Activated T-helper 1 cell treated with anti-CD3 and anti-CD28 coated beads, Interleukin-2, amount 50 U/mL, for 16 hours (primary cell): ENCODE results near the gene ASB13.

Experiments
- DNase-seq, 2 donors: peaks; one replicate each; pipeline ENCODE4 v3.0.0-alpha.2; 2020; ENCODE audit warnings: low read depth in 1 of 2, low spot score in 1 of 2

Gene ASB13, protein sequence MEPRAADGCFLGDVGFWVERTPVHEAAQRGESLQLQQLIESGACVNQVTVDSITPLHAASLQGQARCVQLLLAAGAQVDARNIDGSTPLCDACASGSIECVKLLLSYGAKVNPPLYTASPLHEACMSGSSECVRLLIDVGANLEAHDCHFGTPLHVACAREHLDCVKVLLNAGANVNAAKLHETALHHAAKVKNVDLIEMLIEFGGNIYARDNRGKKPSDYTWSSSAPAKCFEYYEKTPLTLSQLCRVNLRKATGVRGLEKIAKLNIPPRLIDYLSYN

DNA sequence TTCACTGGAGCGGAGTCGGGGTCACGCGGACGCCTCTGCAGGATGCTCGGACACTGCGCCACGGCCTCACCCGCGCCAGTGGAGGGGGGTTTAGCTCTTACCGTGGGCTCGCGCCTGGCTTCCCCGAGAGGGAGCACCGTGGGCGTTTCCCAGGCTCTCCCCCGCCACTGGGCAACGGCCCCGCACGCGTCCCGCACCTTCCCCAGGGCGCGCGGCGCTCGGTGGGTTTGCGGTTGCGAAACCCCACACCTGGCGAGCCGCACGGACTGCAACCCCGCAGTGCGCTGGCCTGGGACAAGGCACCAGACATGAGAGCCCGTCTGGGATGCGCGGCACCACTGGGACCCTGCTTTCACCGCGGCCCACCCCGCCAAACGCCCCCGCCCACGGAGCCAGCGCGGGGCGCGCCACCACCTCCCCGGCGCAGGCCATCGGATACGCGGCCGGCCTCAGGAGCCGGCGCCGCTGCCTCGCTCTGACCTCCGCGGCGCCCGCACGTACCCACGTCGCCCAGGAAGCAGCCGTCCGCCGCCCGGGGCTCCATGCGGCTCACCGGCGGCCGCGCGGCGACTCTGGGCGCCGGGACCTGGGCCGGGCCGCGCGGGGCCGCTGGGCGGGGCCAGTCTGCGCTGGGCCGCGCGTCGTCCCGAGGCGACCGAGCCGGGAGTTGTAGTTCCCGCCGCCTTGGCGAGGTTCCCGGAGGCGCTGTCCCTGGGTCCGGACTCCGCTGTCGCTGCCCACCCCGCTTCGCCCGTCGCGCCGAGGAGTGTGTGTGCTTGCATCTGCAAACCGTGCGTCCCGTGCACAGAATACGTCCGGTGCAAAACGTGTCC is at the start of gene ASB13:
TSS of gene ASB13 (minus strand) at position 588 of the 833 bp plus-strand sequence. CDS start at position 544, 44 bp downstream.
- peak in 1 of 2 donors; percentile 15 for DNase-seq

- DNase-seq, result no peak
These were observed 45.2 kb upstream of the ASB13 start for GRCh38 chr10:5711642-5712041.

- DNase-seq, result no peak
These were observed 44.5 kb upstream of the ASB13 start for GRCh38 chr10:5710859-5711258.

DNA sequence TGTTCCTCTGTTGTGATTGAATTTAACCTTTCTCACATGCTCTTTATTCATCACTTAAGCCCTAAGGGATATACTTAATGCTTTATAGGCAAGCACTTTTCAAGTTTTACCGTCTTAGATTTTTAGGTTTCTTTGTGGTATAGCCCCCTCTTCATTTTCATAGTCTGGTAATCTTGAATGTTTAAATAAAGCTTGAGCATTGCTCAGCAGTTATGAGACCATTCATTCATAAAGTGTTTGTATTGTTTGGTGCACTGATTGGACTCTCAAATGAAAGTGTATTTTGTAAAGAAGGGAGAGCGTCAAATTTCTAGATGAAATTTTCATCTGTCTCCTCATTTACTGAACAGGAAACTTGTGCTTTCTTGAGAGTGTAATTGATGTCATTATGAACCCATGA is 43.5 kb upstream of the ASB13 start:
- no peak for DNase-seq

DNA sequence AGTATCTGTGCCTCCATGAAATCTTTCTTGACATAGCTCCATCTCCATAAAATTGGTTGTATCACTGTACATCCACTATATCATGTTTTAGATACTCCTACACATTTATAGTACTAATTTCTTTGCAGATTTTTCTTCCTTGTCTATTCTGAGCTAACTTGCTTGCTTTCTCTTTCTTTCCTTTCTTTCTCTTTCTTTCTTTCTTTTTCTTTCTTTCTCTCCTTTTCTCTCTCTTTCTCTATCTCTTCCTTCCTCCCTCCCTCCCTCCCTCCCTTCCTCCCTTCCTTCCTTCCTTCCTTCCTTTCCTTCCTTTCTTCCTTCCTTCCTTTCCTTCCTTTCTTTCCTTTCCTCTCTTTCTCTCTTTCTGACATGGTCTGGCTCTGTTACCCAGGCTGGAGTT is 42.0 kb upstream of the ASB13 start:
- no peak for DNase-seq

- no peak for DNase-seq
These were observed 31.7 kb upstream of the ASB13 start for GRCh38 chr10:5698062-5698461.

DNA sequence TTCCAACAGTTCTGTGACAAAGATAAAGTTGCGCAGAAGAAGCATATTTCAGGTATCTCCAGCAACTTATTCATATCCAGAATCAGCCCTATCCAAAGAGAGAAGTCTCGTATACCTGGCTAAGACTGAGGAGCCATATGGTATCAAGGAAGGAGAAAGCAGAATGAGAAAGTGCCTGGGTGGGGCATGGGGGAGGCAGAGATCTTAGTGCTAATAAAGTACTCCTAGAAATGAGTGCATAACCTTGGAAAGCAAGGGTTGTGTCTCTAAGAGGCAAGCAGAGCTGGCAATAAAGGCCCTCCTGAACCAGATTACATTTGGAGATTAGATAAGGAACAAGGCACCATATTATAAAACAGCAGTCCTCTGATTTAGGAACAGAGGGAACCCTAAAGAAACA is 30.9 kb upstream of the ASB13 start:
- DNase-seq, result no peak

DNA sequence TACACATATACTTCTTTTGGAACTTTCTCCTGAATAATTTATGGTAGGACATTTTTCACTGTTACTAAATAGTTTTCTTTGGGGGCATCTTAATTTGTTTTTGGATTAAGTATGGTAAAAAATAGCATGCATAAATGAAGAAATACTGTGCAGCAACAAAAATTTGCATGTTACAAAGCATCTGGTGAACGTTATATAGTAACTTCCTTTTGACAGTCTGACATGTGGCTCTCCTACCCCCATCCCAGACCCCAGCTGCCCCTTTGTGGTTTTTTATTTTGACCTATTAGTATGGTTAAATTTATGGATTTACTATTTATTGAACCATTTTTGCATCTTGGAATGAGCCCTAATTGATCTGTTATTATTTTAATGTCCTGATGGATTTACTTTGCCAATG is 28.2 kb upstream of the ASB13 start:
- no peak for DNase-seq

- peak; percentile 6 to 30 for DNase-seq
These were observed 26.3 kb upstream of the ASB13 start for GRCh38 chr10:5692461-5693358.

DNA sequence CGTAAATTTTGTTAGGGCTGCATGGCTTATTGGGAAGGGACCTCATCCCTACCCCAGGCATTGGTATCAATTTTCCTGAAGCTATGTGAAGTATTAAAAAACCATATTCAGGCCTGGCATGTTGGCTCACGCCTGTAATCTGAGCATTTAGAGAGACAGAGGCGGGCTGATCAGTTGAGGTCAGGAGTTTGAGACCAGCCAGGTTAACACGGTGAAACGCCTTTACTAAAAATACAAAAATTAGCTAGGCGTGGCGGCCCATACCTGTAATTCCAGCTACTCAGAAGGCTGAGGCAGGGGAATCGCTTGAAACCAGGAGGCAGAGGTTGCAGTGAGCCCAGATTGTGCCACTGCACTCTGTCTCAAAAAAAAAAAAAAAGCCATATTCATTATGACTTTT is 25.4 kb upstream of the ASB13 start:
- no peak for DNase-seq

- no peak for DNase-seq
These were observed 22.2 kb upstream of the ASB13 start for GRCh38 chr10:5688587-5688986.

DNA sequence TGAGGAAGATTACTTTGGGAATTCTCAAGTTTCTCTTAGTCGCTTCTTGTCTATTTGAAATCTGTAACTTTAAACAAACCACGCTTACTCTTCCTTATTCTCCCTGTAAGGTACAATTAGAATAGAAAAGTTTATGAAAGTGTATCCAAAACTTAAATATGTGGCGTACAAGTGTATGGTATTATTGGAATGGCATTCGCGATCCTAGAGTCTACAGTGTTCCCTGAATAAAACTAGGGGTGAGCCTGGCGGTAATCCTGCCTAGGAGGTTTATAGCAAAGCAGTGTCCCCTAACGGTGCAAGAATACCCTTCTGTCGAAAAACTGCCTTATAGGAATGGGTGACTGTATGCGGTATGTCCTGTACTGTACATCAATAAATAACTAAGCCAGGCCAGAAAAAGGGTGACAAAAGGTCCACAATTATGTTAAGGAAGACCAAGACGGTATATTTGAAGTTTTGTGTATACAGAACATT is 19.4 kb upstream of the ASB13 start:
- DNase-seq, result no peak

DNA sequence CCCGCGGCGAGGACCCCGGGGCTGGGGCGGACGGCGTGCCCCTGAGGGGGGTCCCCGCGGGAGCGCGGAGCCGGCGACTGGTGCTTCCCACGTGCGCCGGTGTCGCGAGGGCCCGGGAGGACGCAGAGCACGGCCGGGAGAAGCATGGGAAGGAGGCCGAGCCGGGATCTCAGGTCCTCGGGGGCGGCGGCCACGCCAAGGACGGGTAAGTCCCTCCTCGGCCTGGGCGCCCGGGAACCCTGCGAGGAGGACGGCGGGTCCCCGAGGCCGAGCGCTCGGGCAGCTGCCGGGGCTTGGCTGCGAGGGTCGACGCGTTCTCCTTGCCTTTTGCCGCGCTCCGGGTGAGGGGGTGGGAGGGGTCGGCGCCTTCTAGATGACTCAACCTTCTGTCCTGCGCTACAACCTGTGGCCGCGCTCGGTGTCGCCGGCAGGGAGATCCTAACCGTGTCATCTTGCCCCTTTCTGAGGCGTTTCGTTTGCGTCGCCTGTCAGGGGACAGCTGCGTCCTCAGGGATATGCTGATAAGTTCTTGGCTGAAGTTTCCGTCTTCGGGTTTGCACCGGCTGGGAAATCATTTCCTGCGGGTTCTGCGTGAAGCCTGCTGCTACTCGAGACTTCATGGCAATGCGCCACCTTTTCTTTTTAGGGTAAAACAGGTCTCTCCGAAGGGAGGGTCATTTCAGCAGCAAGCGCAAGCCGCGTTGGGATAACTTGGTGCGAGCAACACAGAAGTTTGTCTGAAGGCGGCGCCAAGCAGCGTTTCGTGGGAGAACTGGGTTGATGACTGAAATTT is 18.8 kb upstream of the ASB13 start:
- DNase-seq, result peak; percentile 30 to 50

DNA sequence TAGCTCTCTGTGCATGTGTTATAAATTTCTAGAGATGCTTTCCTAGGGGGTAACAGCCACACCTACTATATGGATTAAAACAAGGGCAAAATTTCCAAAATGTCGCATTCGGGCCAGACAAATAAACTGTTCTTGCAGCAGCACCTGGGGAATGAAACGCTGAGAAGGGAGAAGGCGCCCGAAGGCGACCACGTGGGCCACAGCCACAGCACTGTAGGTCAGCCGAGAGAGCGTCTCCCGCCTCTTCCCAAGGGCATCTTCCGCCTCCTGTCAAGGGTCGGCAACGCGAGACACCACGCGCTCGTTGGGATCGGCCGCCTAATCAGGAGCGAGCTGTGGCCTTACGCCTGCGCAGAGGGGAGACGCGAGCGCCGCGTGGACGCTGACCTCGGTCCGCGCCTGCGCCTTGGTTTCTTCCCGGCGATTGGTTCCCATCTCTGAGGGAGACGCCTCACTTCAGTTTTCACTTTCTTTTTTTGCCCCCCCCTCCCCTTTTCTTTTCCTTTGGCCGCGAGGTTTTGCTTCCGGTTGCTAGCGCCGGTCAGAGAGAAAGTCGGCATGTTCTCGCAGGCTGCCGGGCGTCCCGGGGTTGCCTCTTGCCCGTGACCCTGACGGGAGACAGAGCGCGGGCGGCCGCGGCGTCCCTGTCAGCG is 18.0 kb upstream of the ASB13 start, which contains the start of gene TASOR2:
TSS of gene TASOR2 (plus strand) at position 521 of the 653 bp plus-strand sequence. CDS start 35,805 bp downstream, outside the sequence.
- DNase-seq, result peak; percentile 90 to 95

DNA sequence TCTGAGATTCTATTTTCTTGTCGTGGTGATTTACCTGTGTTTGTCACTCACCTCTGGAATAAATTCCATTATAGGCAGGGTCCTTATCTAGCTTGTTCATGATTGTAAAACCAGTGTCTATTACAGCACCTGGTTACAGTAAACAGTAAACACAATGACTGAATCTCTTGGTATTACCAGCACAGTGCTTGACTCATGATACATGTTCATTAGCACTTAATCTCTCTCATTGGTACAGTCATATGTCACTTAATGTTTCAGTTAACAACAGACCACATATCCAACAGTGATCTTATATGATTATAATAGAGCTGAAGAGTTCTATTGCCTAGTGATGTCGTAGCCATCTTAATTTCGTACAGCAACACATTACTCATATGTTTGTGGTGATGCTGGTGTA is 16.7 kb upstream of the ASB13 start:
- no peak for DNase-seq

GRCh38 chr10:5681930-5682329 is 15.5 kb upstream of the ASB13 start:
- DNase-seq, result no peak

DNA sequence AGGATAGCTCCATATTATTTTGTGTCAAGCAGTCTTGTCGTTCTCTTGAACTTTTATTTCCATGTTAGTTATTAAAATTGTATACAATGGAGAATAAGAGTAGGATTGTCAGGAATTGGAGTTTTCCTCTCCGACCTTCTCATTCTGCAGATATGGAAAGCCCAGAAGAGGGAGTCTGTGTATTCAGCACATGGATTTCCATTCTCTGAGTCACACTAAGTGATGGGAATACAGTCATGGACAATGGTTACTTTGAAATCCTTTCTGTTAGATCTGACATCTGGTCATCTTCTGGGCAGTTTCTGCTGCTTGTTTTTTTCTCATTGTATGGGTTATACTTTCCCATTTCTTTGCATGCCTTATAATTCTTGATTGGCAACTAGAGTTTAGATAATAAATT is 13.2 kb upstream of the ASB13 start:
- no peak for DNase-seq

DNA sequence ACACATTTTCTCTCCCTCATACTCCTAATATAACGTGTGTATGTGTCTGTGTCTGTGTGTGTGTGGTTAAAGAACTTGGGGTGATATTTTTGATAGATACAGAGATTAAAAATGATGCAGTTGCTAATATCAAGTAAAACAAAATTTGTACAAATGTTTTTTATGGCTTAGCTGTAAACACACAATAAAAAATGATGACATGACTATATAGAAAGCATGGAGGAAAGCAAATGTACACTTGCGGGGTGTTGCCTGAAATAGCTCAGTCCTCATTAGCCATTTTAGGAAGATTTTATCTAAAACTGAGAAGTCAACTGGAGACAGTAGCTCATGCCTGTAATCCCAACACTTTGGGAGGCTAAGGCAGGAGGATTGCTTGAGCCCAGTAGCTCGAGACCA is 12.6 kb upstream of the ASB13 start:
- no peak for DNase-seq

- no peak for DNase-seq
These were observed 12.1 kb upstream of the ASB13 start for GRCh38 chr10:5678397-5679036.
